Pericardium fibroblast (primary cell): ENCODE data around the gene TRAPPC2L. TPM values are rescaled to one million over a fixed set of nuclear protein-coding genes. Genes with fewer than 3 reads are reported as not detected.

ENCODE experiments used
- total RNA-seq: library from RNA; depleted of rRNA; stranded (reverse); fragments of >200 nt; gene quantifications from 2 replicates; pipeline ENCODE4 v1.2.3, GENCODE V29; 2015

The TRAPPC2L gene, protein sequence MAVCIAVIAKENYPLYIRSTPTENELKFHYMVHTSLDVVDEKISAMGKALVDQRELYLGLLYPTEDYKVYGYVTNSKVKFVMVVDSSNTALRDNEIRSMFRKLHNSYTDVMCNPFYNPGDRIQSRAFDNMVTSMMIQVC
- 52.2 and 58.0 TPM in 2 replicates for total RNA-seq

DNA sequence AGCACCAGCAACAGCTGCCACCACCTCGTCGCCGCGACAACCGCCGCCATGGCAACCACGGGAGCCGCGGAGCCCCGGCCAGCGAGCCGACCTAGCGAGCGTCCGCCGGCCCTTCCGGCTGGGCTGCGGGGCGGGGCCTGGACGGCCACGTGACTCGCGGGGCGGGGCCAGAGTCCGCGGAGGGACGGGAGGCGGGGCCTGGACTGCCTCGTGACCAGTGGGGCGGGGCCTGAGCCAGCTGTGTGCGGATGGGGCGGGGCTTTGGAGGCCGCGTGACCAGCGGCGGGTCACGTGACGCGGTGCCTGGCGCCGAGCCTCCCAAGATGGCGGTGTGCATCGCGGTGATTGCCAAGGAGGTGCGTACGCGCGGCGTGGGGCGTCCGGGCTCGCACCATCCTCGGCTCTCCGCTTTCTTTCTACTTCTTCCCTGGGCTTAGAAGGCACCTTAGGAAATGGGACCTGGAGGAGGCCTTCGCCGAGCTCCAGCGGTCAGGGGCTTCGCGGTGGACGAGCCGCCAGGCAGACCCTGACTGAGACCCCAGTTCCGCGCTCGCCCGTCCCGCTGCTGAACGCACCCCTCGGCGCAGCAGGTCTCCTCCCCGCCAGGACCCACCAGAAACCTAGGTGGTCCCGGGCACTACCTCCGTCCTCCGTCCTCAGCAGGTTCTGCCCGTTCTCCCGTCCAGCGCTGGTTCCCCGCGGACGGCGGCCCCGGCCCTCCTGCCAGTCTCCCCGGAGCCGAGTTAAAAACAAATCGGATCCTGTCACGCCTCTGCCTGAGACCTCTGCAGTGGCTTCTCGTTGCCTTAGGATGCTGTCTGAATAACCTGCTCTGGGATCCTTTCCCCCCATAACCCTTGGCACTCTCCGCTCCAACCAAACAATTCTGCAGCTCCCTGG, at the start of gene TRAPPC2L, which contains the start of gene GALNS:
Gene TRAPPC2L, plus strand, starts transcription at position 300 of the 900 bp plus-strand sequence. Its CDS starts 24 bp downstream, at position 324.
Gene GALNS, minus strand, starts transcription at position 120 of the 900 bp plus-strand sequence. Its CDS starts 70 bp downstream, at position 50.

DNA sequence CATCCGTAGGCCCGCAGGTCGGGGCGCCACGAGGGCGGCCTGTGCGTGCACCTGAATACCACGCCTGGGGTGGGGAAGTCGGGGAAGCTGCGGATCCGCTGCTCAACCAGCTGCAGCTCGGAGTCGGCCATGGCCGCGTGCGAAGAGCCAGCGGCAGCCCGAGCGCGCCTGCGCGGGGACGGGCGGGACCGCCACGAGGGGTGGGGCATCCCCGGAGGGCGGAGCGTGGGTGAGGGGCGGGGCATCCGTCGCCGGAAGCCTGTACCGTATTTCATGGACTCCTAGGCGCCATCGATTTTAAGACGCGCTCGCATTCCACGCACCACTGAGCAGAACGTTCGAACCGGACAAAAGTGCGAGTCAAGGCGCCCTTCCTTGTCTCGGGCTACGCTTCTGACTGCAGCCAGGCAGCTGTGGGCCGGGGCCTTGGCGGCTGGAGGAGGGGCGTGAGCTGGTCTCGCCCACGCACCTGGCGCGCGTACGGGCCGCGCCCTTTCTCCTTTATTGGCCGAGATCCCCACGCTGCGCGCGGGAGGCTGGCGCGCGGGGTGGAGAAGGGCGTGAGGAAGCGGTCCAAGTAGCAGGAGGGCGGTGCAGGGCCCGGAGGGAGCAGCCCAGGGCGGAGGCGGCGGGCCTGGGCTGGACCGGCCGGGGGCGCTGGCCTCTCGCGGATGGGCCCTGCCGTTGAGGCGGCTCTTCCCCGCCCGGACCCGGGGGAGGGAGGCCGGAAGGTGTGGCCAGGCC, 45.0 kb upstream of the TRAPPC2L start, which contains the start of gene APRT:
Gene APRT, minus strand, starts transcription at position 160 of the 744 bp plus-strand sequence. Its CDS starts 29 bp downstream, at position 131.

GRCh38 chr16:88866151-88866920, 9.4 kb downstream of the TRAPPC2L start, which contains the start of gene PABPN1L:
TSS of gene PABPN1L (minus strand) at chr16:88866660. CDS start at chr16:88866606, 54 bp downstream.

Other genes with a start within 250 kb of the TRAPPC2L start
- not detected in 2 replicates for gene IL17C, start 218.6 kb upstream of the TRAPPC2L start, total RNA-seq
- 145 and 261 TPM in 2 replicates for gene CYBA, start 206.1 kb upstream of the TRAPPC2L start, total RNA-seq
- 78.5 and 111 TPM in 2 replicates for gene MVD, start 194.0 kb upstream of the TRAPPC2L start, total RNA-seq
- gene SNAI3, start 170.6 kb upstream of the TRAPPC2L start, total RNA-seq: not detected in 2 replicates
- gene RNF166, start 150.7 kb upstream of the TRAPPC2L start, total RNA-seq: 16.9 and 22.3 TPM in 2 replicates
- gene CTU2, start 150.6 kb upstream of the TRAPPC2L start, total RNA-seq: 9.1 and 13.4 TPM in 2 replicates
- gene PIEZO1, start 71.9 kb upstream of the TRAPPC2L start, total RNA-seq: 126 and 134 TPM in 2 replicates
- gene CDT1, start 53.3 kb upstream of the TRAPPC2L start, total RNA-seq: 1.5 and 5.4 TPM in 2 replicates
- 198 and 228 TPM in 2 replicates for gene APRT, start 45.2 kb upstream of the TRAPPC2L start, total RNA-seq
- gene GALNS, start 180 bp upstream of the TRAPPC2L start, total RNA-seq: 33.0 and 37.8 TPM in 2 replicates
- not detected in 2 replicates for gene PABPN1L, start 9.5 kb downstream of the TRAPPC2L start, total RNA-seq
- not detected in 2 replicates for gene CBFA2T3, start 120.1 kb downstream of the TRAPPC2L start, total RNA-seq
- 15.8 and 39.7 TPM in 2 replicates for gene ACSF3, start 236.7 kb downstream of the TRAPPC2L start, total RNA-seq